Measurements from ENCODE around the gene RPTOR.

Gene RPTOR

GRCh38 chr17:80937462-80938381, 393.1 kb downstream of the RPTOR start:
- Histone ChIP-seq H3K9ac (ENCODE audit: insufficient read length) (no peak overlapping the region), H3K27ac (no peak overlapping the region), H3K9me3 (ENCODE audit: low read depth, low read length) (no peaks in the 10 kb centered on the region), H3K36me3 (ENCODE audit: insufficient read depth, low read length) (no peaks in the 10 kb centered on the region), H3K4me3 (no peak overlapping the region)
- DNase-seq (ENCODE audit: low read depth, low spot score) = no peak
- TF ChIP-seq POLR2AphosphoS5 (IDR thresholded peaks at IDR 0.05; ENCODE audit: borderline replicate concordance, low read depth, low read length) = no peak
- TF ChIP-seq EZH2 (IDR thresholded peaks at IDR 0.05) = no peak
- no peak for TF ChIP-seq FOXP2 (optimal IDR thresholded peaks at IDR 0.05; ENCODE audit: control extremely low read depth, extremely low read length, insufficient read depth)

- no peaks in the 10 kb centered on the region for H3K36me3 ChIP-seq (ENCODE audit: insufficient read depth, low read length)
- no peak overlapping the region for H3K9ac ChIP-seq (ENCODE audit: insufficient read length)
- no peak overlapping the region for H3K4me3 ChIP-seq
- no peak for DNase-seq (ENCODE audit: low read depth, low spot score)
- H3K27ac ChIP-seq = no peak overlapping the region
- no peaks in the 10 kb centered on the region for H3K9me3 ChIP-seq (ENCODE audit: low read depth, low read length)
- TF ChIP-seq POLR2AphosphoS5 (IDR thresholded peaks at IDR 0.05; ENCODE audit: borderline replicate concordance, low read depth, low read length) (no peak), FOXP2 (optimal IDR thresholded peaks at IDR 0.05; ENCODE audit: control extremely low read depth, extremely low read length, insufficient read depth) (no peak), EZH2 (IDR thresholded peaks at IDR 0.05) (no peak)
Measured at GRCh38 chr17:80938556-80938955, 393.9 kb downstream of the RPTOR start.

- Histone ChIP-seq H3K27ac (no peak overlapping the region), H3K9ac (ENCODE audit: insufficient read length) (no peak overlapping the region), H3K4me3 (no peak overlapping the region), H3K36me3 (ENCODE audit: insufficient read depth, low read length) (no peaks in the 10 kb centered on the region), H3K9me3 (ENCODE audit: low read depth, low read length) (no peaks in the 10 kb centered on the region)
- DNase-seq (ENCODE audit: low read depth, low spot score) = no peak
- TF ChIP-seq EZH2 (IDR thresholded peaks at IDR 0.05) (no peak), FOXP2 (optimal IDR thresholded peaks at IDR 0.05; ENCODE audit: control extremely low read depth, extremely low read length, insufficient read depth) (no peak), POLR2AphosphoS5 (IDR thresholded peaks at IDR 0.05; ENCODE audit: borderline replicate concordance, low read depth, low read length) (no peak)
Measured at GRCh38 chr17:80939151-80940145, 394.8 kb downstream of the RPTOR start.

GRCh38 chr17:80940171-80941123, 395.8 kb downstream of the RPTOR start:
- no peak for DNase-seq (ENCODE audit: low read depth, low spot score)
- no peaks in the 10 kb centered on the region for H3K36me3 ChIP-seq (ENCODE audit: insufficient read depth, low read length)
- no peak overlapping the region for H3K4me3 ChIP-seq
- H3K9ac ChIP-seq (ENCODE audit: insufficient read length) = no peak overlapping the region
- no peak overlapping the region for H3K27ac ChIP-seq
- H3K9me3 ChIP-seq (ENCODE audit: low read depth, low read length) = no peaks in the 10 kb centered on the region
- no peak for TF ChIP-seq FOXP2 (optimal IDR thresholded peaks at IDR 0.05; ENCODE audit: control extremely low read depth, extremely low read length, insufficient read depth)
- TF ChIP-seq POLR2AphosphoS5 (IDR thresholded peaks at IDR 0.05; ENCODE audit: borderline replicate concordance, low read depth, low read length) = no peak
- TF ChIP-seq EZH2 (IDR thresholded peaks at IDR 0.05) = no peak

- H3K4me3 ChIP-seq = no peak overlapping the region
- H3K36me3 ChIP-seq (ENCODE audit: insufficient read depth, low read length) = peaks cover 1% of the 10 kb centered on the region; the same call in 1 of the 2 replicates
- H3K27ac ChIP-seq = no peak overlapping the region
Measured at GRCh38 chr17:80941171-80941570, 396.5 kb downstream of the RPTOR start.

GRCh38 chr17:80941743-80942422, 397.2 kb downstream of the RPTOR start:
- TF ChIP-seq POLR2AphosphoS5 (IDR thresholded peaks at IDR 0.05; ENCODE audit: borderline replicate concordance, low read depth, low read length) = no peak
- TF ChIP-seq EZH2 (IDR thresholded peaks at IDR 0.05) = no peak
- TF ChIP-seq FOXP2 (optimal IDR thresholded peaks at IDR 0.05; ENCODE audit: control extremely low read depth, extremely low read length, insufficient read depth) = no peak
- Histone ChIP-seq H3K9ac (ENCODE audit: insufficient read length) (no peak overlapping the region), H3K9me3 (ENCODE audit: low read depth, low read length) (no peaks in the 10 kb centered on the region), H3K27ac (no peak overlapping the region), H3K36me3 (ENCODE audit: insufficient read depth, low read length) (peaks cover 5% of the 10 kb centered on the region; the same call in 1 of the 2 replicates), H3K4me3 (no peak overlapping the region)
- DNase-seq (ENCODE audit: low read depth, low spot score) = no peak

More at GRCh38 chr17:80941171-80941570, 396.5 kb downstream of the RPTOR start:
- Histone ChIP-seq H3K9me3 (ENCODE audit: low read depth, low read length) (no peaks in the 10 kb centered on the region), H3K9ac (ENCODE audit: insufficient read length) (no peak overlapping the region)
- DNase-seq (ENCODE audit: low read depth, low spot score) = no peak
- no peak for TF ChIP-seq EZH2 (IDR thresholded peaks at IDR 0.05)
- TF ChIP-seq POLR2AphosphoS5 (IDR thresholded peaks at IDR 0.05; ENCODE audit: borderline replicate concordance, low read depth, low read length) = no peak
- no peak for TF ChIP-seq FOXP2 (optimal IDR thresholded peaks at IDR 0.05; ENCODE audit: control extremely low read depth, extremely low read length, insufficient read depth)
